ENCODE data around the gene MID1.

MID1 gene

GRCh38 chrX:10415306-10416001 lies 204.9 kb downstream of the MID1 start:
- no peak for DNase-seq

DNA sequence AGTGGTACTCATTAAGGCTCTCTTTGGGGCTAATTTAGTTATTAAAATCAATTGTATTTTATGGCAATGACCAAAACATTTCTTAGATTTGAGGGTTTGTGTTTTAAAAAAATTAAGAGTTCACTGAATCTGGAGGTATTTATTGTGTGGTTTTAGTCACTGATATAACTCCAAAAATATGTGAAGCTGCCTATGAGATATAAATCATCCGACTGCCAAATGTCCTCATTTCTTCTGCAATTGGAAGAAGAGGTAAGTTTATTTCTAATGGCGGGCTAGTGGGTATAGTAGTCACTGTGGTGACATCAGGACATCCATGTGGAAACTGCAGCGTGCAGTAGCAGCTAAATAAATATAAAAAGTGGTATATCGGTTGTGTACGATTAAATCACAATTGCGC lies 205.5 kb downstream of the MID1 start:
- DNase-seq, result no peak

DNA sequence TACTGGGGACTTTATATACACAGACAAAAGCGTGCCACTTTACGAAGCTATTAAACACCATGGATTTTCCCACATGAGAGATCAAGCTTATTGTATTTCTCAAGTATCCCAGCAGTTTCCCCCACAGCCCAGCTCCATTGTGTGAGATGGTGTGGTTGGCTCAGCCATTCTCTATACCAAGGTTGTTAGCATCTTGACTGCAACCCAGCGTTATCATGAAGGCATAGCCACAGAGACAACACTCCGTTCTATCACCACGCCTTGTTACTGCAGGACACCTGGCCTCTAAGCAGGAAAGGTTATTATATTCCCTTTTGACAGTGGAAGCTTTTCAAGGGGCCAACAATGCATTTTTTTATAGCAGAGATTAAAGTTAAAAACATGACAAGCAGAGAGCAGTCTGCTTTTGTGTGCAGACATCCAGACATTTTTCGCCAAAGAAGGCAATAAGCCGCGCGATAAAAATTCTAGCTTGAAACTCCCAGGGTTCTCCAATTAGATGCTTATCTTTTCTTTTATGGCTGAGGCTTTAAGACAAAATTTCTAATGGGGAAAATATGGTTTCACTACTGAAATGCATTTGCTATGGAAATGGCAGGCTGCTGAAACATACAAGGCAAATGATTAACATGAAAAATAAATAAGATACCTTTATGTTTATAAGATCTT lies 206.1 kb downstream of the MID1 start:
- DNase-seq, result no peak

DNA sequence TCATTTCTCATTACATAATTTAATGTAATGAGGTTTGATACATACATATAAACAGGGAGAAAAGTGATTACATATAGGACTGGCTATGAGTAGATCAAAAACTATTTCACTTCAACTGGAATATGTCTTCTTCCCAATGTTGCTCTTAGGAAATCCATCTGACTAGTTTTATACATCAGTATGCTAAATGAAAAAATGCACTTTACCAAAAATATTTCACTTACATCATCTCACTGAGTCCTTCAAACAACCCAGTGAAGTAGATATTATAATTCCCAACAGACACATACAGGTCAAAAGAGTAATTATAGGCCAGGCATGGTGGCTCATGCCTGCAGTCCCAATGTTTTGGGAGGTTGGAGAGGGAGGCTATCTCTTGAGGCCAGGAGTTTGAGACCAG lies 215.9 kb downstream of the MID1 start:
- DNase-seq, result no peak

GRCh38 chrX:10401239-10401638 lies 219.1 kb downstream of the MID1 start:
- no peak for DNase-seq

GRCh38 chrX:10399043-10399741 lies 221.2 kb downstream of the MID1 start:
- DNase-seq, result no peak

DNA sequence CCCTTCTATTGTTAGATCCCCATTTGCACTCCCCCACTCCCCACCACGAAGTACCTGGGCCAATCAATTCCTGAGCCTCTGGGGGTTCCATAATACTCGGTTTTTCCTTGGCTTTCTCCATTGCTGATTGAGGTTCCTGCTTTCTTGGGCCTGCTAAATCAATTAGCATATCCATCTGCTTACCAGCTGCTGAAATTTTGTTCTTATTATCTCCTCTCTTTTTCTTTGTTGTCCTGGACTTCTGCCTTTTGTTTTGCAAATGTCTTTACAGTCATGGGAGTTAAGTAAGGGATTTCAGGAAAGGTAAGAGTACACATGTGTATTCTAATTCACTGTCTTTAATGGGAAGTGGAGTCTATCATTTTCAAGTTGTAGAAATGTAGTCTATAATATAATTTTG lies 222.2 kb downstream of the MID1 start:
- no peak for DNase-seq

- no peak for DNase-seq
Observed at GRCh38 chrX:10397349-10397748, 223.0 kb downstream of the MID1 start.

- no peak for DNase-seq
Observed at GRCh38 chrX:10395643-10396042, 224.7 kb downstream of the MID1 start.
